PFSK-1 (cell line): ENCODE data around the gene VAPA.

Experiments
- POLR2AphosphoS5 ChIP-seq: IDR thresholded peaks from 2 replicates; pipeline ENCODE4 v1.6.1; 2012; ENCODE audit warnings: low read depth, mild to moderate bottlenecking, control low read depth, low read length, moderate library complexity
- SIN3A ChIP-seq: IDR thresholded peaks from 2 replicates; pipeline ENCODE4 v1.6.1; 2012; ENCODE audit warnings: mild to moderate bottlenecking, low read length, moderate library complexity, borderline replicate concordance; ENCODE audit not compliant: insufficient read depth
- TAF1 ChIP-seq: IDR thresholded peaks from 2 replicates; pipeline ENCODE4 v1.6.1; 2012; ENCODE audit warnings: low read length, control low read depth, borderline replicate concordance; ENCODE audit not compliant: insufficient read depth
- TF ChIP-seq, protein P1 (sequence below), 2 experiments: IDR thresholded peaks; 2 replicates each; pipeline versions ENCODE4 v1.6.1 to v1.8.0; 2011 to 2012; ENCODE audit warnings: low read depth in 2 of 2, low read length in 2 of 2, control low read depth in 1 of 2, inconsistent platforms in 1 of 2, mild to moderate bottlenecking in 1 of 2, moderate library complexity in 1 of 2; ENCODE audit not compliant: insufficient read depth in 1 of 2

DNA sequence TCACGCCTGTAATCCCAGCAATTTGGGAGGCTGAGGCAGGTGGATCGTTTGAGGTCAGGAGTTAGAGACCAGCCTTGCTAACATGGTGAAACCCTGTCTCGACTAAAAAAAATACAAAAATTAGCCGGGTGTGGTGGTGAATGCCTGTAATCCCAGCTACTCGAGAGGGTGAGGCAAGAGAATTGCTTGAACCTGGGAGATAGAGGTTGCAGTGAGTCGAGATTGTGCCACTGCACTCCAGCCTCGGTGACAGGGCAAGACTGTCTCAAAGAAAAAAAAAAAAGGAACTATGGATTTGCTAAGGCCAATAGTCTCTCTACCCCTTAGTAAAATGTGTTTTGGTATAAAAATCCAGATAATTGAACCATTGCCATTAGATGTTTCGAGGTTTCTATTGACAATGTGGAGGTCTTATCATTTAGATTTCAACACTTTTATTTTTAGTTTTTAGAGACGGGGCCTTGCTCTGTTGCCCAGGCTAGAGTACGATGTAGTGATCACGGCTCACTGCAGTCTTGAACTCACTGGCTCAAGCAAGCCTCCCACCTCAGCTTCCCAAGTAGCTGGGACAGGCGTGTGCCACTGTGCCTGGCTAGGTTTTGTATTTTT is 29.2 kb upstream of the VAPA start:
- TF ChIP-seq SIN3A = no peak
- no peak for TF ChIP-seq TAF1
- no peak for TF ChIP-seq POLR2AphosphoS5
- TF ChIP-seq, protein P1, sequence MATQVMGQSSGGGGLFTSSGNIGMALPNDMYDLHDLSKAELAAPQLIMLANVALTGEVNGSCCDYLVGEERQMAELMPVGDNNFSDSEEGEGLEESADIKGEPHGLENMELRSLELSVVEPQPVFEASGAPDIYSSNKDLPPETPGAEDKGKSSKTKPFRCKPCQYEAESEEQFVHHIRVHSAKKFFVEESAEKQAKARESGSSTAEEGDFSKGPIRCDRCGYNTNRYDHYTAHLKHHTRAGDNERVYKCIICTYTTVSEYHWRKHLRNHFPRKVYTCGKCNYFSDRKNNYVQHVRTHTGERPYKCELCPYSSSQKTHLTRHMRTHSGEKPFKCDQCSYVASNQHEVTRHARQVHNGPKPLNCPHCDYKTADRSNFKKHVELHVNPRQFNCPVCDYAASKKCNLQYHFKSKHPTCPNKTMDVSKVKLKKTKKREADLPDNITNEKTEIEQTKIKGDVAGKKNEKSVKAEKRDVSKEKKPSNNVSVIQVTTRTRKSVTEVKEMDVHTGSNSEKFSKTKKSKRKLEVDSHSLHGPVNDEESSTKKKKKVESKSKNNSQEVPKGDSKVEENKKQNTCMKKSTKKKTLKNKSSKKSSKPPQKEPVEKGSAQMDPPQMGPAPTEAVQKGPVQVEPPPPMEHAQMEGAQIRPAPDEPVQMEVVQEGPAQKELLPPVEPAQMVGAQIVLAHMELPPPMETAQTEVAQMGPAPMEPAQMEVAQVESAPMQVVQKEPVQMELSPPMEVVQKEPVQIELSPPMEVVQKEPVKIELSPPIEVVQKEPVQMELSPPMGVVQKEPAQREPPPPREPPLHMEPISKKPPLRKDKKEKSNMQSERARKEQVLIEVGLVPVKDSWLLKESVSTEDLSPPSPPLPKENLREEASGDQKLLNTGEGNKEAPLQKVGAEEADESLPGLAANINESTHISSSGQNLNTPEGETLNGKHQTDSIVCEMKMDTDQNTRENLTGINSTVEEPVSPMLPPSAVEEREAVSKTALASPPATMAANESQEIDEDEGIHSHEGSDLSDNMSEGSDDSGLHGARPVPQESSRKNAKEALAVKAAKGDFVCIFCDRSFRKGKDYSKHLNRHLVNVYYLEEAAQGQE (IDR thresholded peaks at IDR 0.05; ENCODE audit: insufficient read depth in 1 of 2, low read depth in 2 of 2, low read length in 2 of 2) = no peak
